HG03442 (cell line): Measurements from ENCODE around the gene CYP4X1.
"Not testable (repeated sequence)": the region's sequence is repeated elsewhere in the genome, so short reads cannot be mapped to it uniquely, and the experiment has no call there.

Experiments used
- ATAC-seq: cut with Tn5 transposase; IDR thresholded peaks from one replicate; pipeline ENCODE4 v1.9.1; 2021; ENCODE audit warnings: mild to moderate bottlenecking, moderate library complexity; ENCODE audit not compliant: unreplicated experiment

Gene CYP4X1

GRCh38 chr1:47023268-47024140 is at the start of gene CYP4X1:
CYP4X1 (plus strand) TSS chr1:47023669; CDS start chr1:47023818, 149 bp downstream.
- no peak for ATAC-seq

GRCh38 chr1:46983166-46983829 is 40.2 kb upstream of the CYP4X1 start:
- no peak for ATAC-seq

GRCh38 chr1:46983830-46984586 is 39.5 kb upstream of the CYP4X1 start:
- no peak for ATAC-seq

GRCh38 chr1:46990541-46990940 is 32.9 kb upstream of the CYP4X1 start:
- not testable (repeated sequence) for ATAC-seq

GRCh38 chr1:46991083-46991923 is 32.2 kb upstream of the CYP4X1 start:
- no peak for ATAC-seq

GRCh38 chr1:46996659-46997281 is 26.7 kb upstream of the CYP4X1 start:
- ATAC-seq = no peak

GRCh38 chr1:47002211-47002610 is 21.3 kb upstream of the CYP4X1 start:
- ATAC-seq = no peak

GRCh38 chr1:47003896-47004403 is 19.5 kb upstream of the CYP4X1 start:
- no peak for ATAC-seq

- ATAC-seq = not testable (repeated sequence)
Measured at GRCh38 chr1:47006437-47006836, 17.0 kb upstream of the CYP4X1 start.

- no peak for ATAC-seq
Measured at GRCh38 chr1:47013293-47013692, 10.2 kb upstream of the CYP4X1 start.

GRCh38 chr1:47021070-47021469 is 2.4 kb upstream of the CYP4X1 start:
- ATAC-seq = no peak

GRCh38 chr1:47024141-47024801 is 802 bp downstream of the CYP4X1 start:
- no peak for ATAC-seq

GRCh38 chr1:47030170-47030805 is 6.8 kb downstream of the CYP4X1 start:
- no peak for ATAC-seq

- no peak for ATAC-seq
Measured at GRCh38 chr1:47031059-47031458, 7.6 kb downstream of the CYP4X1 start.

- no peak for ATAC-seq
Measured at GRCh38 chr1:47031585-47031984, 8.1 kb downstream of the CYP4X1 start.

- ATAC-seq = no peak
Measured at GRCh38 chr1:47036764-47037163, 13.3 kb downstream of the CYP4X1 start.

GRCh38 chr1:47059376-47059775 is 35.9 kb downstream of the CYP4X1 start:
- ATAC-seq = no peak

GRCh38 chr1:47067097-47067594 is 43.7 kb downstream of the CYP4X1 start, which contains the start of gene CYP4Z1:
CYP4Z1 (plus strand) TSS chr1:47067231; CDS start chr1:47067491, 260 bp downstream.
- ATAC-seq = no peak
